HG02588 (cell line): ENCODE results near the gene POU2F3.
A peak's percentile ranks its signal among the peaks of the same experiment; 100 is the strongest.
"Not testable (repeated sequence)": the region's sequence is repeated elsewhere in the genome, so short reads cannot be mapped to it uniquely, and the experiment has no call there.

ENCODE experiments used
- ATAC-seq: cut with Tn5 transposase; IDR thresholded peaks from one replicate; pipeline ENCODE4 v1.9.1; 2021; ENCODE audit warnings: mild to moderate bottlenecking, moderate library complexity; ENCODE audit not compliant: unreplicated experiment

Gene POU2F3

GRCh38 chr11:120248551-120249278 lies 8.8 kb downstream of the POU2F3 start:
- ATAC-seq, result peak; percentile 73

DNA sequence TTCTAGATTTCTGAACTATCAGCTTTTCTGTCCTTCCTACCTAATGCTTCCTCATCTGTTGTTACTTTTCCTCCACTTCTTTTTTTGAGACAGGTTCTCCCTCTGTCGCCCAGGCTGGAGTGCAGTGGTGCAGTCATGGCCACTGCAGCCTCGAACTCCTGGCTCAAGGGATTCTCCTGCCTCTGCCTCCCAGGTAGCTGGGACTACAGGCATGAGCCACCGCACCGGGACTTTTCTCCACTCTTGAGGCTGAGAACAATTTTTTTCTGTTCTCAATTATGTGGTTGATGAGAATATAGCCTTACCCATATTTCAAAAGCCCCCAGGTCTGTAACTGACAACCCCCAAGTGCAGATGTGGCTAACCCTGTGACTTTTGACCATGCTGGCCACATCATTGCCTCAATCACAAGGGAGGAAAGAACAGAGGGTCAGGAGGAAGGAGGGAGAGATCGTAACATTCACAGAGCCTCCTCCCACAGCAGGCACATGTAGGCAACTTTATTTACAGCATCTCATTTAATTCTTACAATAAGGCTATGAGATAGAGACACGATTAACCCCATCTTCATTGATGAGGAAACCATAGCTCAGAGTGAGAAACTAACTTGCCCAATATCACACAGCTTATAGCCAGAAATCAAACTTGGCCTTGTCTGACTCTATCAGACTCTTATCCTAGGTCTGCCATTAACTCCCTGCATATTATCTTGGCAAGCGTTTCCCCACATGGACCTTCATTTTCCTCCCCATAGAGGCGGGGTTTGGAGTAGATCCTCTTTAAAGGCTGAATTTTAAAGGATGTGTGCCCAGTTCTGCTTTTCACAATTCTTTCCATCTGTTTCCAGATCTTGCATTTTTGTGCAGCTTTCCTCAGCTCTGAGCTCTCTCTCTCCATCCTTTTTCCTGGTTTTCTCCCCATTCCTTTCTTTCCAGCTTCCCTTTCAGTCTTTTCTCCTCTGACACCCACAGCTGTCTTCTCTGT lies 9.6 kb downstream of the POU2F3 start:
- ATAC-seq, result no peak

DNA sequence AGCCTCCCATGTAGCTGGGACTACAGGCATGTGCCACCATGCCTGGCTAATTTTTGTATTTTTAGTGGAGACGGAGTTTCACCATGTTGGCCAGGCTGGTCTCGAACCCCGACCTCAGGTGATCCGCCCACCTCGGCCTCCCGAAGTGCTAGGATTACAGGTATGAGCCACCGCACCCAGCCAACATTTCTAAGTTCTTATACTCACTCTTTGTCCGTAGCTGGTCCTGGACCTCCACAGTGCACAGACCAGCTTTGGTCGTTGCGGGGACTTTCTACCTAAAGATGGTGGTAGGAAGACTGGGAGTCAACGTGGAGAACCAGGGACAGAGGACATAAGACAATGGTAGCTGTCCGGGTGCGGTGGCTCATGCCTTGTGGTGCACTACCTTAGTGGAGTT lies 13.4 kb downstream of the POU2F3 start:
- ATAC-seq, result not testable (repeated sequence)

GRCh38 chr11:120254788-120255518 lies 15.0 kb downstream of the POU2F3 start:
- no peak for ATAC-seq

DNA sequence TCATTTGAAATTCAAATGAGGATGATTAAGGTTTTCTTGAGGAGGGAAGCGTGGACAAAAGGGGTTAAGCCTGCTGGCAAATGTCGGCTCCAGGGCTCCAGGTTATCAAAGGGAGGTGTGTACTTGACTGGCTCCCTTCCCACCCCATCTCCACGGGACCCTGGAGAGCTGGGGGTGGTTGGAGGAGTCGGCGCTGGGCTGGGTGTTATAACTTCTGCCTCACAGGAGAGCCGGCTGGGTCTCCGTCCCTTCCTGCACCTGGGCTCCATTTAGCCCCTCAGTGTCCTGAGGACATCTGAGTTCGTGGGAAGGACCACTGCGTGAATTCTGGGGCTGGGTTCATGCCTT lies 15.6 kb downstream of the POU2F3 start:
- ATAC-seq, result no peak

DNA sequence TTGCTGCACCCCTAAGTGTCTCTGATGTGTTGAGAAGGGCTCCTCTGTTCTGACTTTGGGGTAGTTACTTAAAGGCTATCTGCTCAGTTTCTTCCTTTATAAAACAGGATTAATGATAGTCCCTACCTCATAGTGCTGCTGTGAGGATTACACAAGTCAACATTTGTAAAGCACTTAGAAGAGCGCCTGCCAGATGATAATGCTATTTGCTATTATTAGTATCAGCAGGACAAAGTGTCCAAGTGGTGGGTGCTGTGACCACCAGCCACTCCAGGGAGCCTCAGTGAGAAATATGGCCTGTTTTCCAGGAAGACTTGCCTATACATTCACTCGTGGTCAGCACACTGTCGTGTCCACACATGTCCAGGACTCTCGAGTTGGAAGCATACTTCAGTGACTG lies 16.2 kb downstream of the POU2F3 start:
- ATAC-seq, result no peak

- no peak for ATAC-seq
These were observed 16.8 kb downstream of the POU2F3 start for GRCh38 chr11:120256779-120257178.

- ATAC-seq, result no peak
These were observed 17.4 kb downstream of the POU2F3 start for GRCh38 chr11:120257346-120257745.

DNA sequence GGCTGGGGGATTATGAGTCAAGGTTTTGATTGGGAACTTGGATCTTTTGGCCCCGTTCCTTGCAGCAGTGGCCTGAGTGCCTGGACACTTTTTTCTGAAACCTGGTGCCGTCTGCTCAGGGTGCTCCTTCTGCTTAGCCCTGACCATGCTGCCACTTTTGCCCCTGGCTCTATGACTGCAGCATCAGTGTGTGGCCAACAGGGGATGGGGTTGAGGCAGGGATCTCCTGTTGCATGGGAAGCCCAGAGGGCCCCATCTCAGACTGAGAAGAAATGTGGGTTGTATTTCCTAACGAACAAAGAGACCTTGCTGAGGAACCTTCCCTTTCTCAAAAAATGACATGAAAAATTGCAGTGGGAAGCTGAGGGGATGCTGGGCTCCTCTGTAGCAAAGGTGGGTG lies 18.7 kb downstream of the POU2F3 start:
- no peak for ATAC-seq

DNA sequence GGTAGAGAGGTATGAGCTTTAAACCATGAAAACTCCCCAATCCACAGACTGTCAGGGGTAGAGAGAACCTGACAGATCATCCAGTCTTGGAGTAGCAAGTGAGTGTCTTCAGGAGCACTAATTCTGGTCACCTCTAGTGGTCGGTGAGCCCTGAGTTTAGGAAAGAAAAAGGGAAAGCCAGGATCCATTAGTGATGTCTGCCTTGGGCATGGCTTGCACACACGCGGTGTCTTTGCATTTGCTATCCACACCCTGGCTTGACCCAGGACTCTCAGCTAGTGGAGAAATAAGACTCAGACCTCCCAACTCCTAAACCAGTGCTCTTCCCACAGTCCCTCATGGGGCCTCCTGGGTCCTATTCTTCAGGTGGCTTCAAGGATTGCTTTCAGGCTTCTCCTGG lies 19.3 kb downstream of the POU2F3 start:
- ATAC-seq, result no peak

DNA sequence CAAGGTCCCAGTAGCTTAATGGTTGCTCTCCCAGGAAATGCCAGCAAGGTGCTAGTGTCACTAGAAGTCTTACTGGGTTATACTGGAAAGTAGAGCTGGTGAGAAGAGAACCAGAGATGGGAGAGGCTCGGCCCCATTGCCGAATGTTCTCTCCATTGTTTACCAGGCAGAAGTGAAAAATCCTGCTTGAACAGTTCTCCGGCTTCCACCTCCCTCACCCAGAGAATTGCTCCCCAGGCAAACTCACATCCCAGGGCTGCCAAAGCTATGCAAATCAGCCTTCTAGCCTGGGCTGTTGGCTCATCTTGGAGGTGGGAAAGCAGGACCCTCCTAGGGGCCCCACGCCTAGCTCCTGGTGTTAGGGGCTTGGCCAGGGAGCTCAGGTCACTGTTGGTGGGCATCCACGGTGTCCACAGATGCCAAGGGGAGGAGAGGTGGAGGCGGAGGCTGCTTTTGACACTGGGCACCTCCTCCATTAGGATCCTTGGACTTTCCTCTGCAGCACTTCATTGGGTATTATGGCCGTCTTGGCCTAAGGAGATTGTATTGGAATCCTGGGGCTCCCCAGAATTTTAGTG lies 20.1 kb downstream of the POU2F3 start:
- no peak for ATAC-seq

DNA sequence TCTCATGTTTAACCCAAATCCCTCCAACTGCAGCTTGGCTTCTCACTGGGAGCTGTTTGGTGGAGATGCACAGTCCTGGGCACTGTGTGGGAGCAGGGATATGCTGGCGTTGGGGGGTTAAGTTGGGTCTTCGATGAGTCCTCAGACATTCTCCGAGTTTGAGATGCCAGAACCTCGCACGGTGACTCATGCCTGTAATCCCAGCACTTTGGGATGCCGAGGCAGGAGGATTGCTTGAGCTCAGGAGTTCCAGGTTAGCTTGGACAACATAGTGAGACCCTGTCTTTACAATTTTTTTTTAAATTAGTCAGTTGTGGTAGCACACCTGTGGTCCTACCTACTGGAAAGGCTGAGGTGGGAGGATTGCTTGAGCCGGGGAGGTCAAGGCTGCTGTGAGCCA lies 20.7 kb downstream of the POU2F3 start:
- no peak for ATAC-seq

DNA sequence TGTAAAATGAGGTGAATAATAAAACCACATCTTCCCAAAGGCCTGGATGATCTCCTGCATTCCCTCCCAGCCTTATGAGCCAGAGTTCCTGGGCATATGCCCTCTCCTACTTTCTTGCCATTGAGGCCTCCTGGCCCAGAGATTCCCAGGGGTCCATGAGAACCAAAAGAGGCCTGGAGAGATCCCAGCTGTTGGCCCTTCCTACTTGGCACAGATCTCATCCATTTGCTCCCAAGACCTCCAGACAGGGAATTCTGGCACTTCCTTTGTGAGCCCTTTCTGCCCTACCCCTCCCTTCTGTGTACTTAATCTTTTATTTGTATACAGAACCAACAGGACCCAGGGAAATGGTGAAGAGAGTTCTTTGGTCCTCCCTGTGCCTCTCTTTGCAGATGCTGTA lies 21.4 kb downstream of the POU2F3 start:
- ATAC-seq, result no peak

GRCh38 chr11:120261931-120262330 lies 22.0 kb downstream of the POU2F3 start:
- no peak for ATAC-seq

GRCh38 chr11:120267319-120267718 lies 27.4 kb downstream of the POU2F3 start:
- no peak for ATAC-seq

GRCh38 chr11:120268686-120269085 lies 28.7 kb downstream of the POU2F3 start:
- no peak for ATAC-seq

DNA sequence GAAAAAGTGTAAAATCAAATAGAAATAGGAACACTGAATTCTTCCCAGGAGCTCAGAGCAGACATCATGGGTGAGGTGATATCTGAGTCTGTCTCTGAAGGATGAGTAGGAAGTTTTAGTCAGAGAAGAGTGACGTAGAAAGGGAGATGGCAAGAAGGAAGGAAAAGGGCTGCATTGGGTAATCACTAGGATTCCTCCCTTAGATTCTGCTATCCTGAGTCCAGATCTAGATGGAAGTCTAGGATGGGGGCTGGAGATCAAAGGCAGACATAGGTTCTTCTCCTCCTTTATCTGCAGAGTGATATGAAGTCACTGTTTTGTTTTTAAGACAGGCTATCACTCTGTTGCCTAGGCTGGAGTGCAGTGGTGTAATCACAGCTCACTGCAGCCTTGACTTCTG lies 30.4 kb downstream of the POU2F3 start:
- ATAC-seq, result no peak

DNA sequence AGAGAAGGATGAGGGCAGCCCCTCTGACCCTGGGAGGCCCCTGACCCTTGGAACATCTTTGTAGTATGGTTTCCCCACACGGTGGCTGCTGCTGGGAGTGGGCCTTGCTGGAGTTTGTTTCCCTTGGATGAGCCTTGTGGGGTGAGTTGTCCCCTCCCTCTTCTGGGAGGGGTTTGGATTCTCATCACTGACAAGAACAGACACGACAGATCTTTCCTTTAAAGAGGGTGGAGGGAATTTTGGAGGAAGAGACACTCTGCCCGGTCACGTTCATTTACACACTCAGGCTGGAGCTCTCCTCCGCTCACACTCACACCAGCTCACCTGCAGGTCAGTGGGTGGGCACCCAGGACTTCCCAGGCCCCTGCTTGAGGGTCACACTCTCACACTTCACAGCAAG lies 31.7 kb downstream of the POU2F3 start:
- ATAC-seq, result no peak

- no peak for ATAC-seq
These were observed 32.4 kb downstream of the POU2F3 start for GRCh38 chr11:120272303-120272702.

GRCh38 chr11:120273432-120273831 lies 33.5 kb downstream of the POU2F3 start:
- ATAC-seq, result no peak

DNA sequence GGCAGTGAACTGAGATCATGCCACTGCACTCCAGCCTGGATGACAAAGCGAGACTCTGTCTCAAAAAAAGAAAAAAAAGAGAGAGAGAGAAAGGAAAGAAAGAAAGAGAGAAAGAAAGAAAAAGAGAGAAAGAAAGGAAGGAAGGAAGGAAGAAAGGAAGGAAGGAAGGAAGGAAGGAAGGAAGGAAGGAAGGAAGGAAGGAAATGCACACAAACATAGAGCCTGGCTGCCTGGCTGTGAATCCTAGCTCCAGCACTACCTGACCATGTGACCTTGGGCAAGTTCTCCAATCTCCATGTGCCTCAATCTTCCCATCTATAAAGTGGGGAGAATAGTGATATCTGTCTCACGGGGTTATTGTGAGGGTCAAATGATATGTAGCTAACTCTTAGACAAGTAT lies 34.0 kb downstream of the POU2F3 start:
- ATAC-seq, result not testable (repeated sequence)
